CD14-positive monocyte (primary cell): ENCODE data around the gene HLA-DQA2. TPM values are rescaled to one million over a fixed set of nuclear protein-coding genes. Genes with fewer than 3 reads are reported as not detected.
A peak's percentile ranks its signal among the peaks of the same experiment; 100 is the strongest.
"Not testable (repeated sequence)": the region's sequence is repeated elsewhere in the genome, so short reads cannot be mapped to it uniquely, and the experiment has no call there.

ENCODE experiments used
- DNase-seq, 3 donors: peaks; one replicate each; pipeline ENCODE4 v3.0.0-alpha.2; 2011 to 2022
- H2AFZ ChIP-seq: 2 replicates; pipeline ENCODE4 v1.6.0; 2012; ENCODE audit warnings: mild to moderate bottlenecking, low read depth, low read length, inconsistent platforms; ENCODE audit not compliant: insufficient read depth, poor library complexity, severe bottlenecking
- H3K27ac ChIP-seq, 2 donors: 1 replicate in 1 of 2; 2 replicates in 1 of 2; pipeline ENCODE4 v1.5.1; 2012 to 2013; ENCODE audit warnings: low read length in 2 of 2, control low read depth in 1 of 2, inconsistent platforms in 1 of 2, low read depth in 1 of 2, mild to moderate bottlenecking in 1 of 2
- H3K27me3 ChIP-seq, 2 donors: one replicate each; pipeline versions ENCODE4 v1.6.0 to v1.6.1; 2011 to 2013; ENCODE audit warnings: low read length in 2 of 2; ENCODE audit not compliant: control insufficient read depth in 2 of 2, insufficient read depth in 2 of 2
- H3K36me3 ChIP-seq, 2 donors: replicated peaks in 1 of 2; 1 replicate in 1 of 2; 2 replicates in 1 of 2; pipeline versions ENCODE4 v1.5.1 to v1.6.1; 2012 to 2013; ENCODE audit warnings: low read length in 2 of 2, control low read depth in 1 of 2, inconsistent platforms in 1 of 2, mild to moderate bottlenecking in 1 of 2; ENCODE audit not compliant: insufficient read depth in 2 of 2, control insufficient read depth in 1 of 2
- H3K4me1 ChIP-seq, 2 donors: 1 replicate in 1 of 2; 2 replicates in 1 of 2; pipeline versions ENCODE4 v1.5.1 to v1.6.1; 2012 to 2013; ENCODE audit warnings: low read length in 2 of 2, control low read depth in 1 of 2, inconsistent platforms in 1 of 2, mild to moderate bottlenecking in 1 of 2, moderate library complexity in 1 of 2; ENCODE audit not compliant: insufficient read depth in 2 of 2, control insufficient read depth in 1 of 2
- H3K4me2 ChIP-seq: replicated peaks from 2 replicates; pipeline ENCODE3; 2012; ENCODE audit warnings: low read length, moderate library complexity, mild to moderate bottlenecking; ENCODE audit not compliant: poor library complexity, severe bottlenecking; ENCODE audit errors: extremely low read depth
- H3K4me3 ChIP-seq, 3 experiments: fragments of 200-600 bp in 1 of 3; sonication (generic) in 1 of 3; replicated peaks in 1 of 3; 1 replicate in 2 of 3; 2 replicates in 1 of 3; pipeline ENCODE4 v1.5.1; 2011 to 2013; ENCODE audit warnings: low read length in 3 of 3, mild to moderate bottlenecking in 3 of 3, control low read depth in 2 of 3, low read depth in 2 of 3, inconsistent platforms in 1 of 3, moderate library complexity in 1 of 3
- H3K79me2 ChIP-seq: 2 replicates; pipeline ENCODE4 v1.6.0; 2012; ENCODE audit warnings: mild to moderate bottlenecking, control low read depth, inconsistent platforms, low read length, moderate library complexity; ENCODE audit not compliant: insufficient read depth
- H3K9ac ChIP-seq: 2 replicates; pipeline ENCODE4 v1.6.0; 2017; ENCODE audit warnings: low read length, mild to moderate bottlenecking; ENCODE audit not compliant: insufficient read depth, poor library complexity, severe bottlenecking
- H3K9me3 ChIP-seq, 2 donors: replicated peaks in 1 of 2; 1 replicate in 1 of 2; 2 replicates in 1 of 2; pipeline versions ENCODE4 v1.5.1 to v1.6.1; 2012 to 2013; ENCODE audit warnings: low read length in 2 of 2, control low read depth in 1 of 2; ENCODE audit not compliant: control insufficient read depth in 1 of 2, insufficient read depth in 1 of 2
- H4K20me1 ChIP-seq: 2 replicates; pipeline ENCODE4 v1.6.0; 2012; ENCODE audit warnings: mild to moderate bottlenecking, low read length, control low read depth, moderate library complexity; ENCODE audit not compliant: insufficient read depth
- H3K27ac Mint-ChIP-seq, 7 donors: one replicate each; pipeline ENCODE4 v1.8.0; 2020; ENCODE audit warnings: mild to moderate bottlenecking in 7 of 7, mixed read lengths in 7 of 7, moderate library complexity in 6 of 7, inconsistent platforms in 2 of 7
- H3K27me3 Mint-ChIP-seq, 3 donors: one replicate each; pipeline ENCODE4 v1.8.0; 2021 to 2022; ENCODE audit warnings: low read depth in 3 of 3, mild to moderate bottlenecking in 3 of 3, mixed read lengths in 3 of 3, moderate library complexity in 3 of 3, inconsistent platforms in 1 of 3
- H3K36me3 Mint-ChIP-seq, 2 donors: one replicate each; pipeline ENCODE4 v1.8.0; 2020; ENCODE audit warnings: mixed read lengths in 2 of 2, inconsistent platforms in 1 of 2, mild to moderate bottlenecking in 1 of 2
- H3K4me1 Mint-ChIP-seq: one replicate; pipeline ENCODE4 v1.8.0; 2020; ENCODE audit warnings: mild to moderate bottlenecking, mixed read lengths
- H3K4me3 Mint-ChIP-seq, 2 donors: one replicate each; pipeline ENCODE4 v1.8.0; 2020; ENCODE audit warnings: mild to moderate bottlenecking in 2 of 2, mixed read lengths in 2 of 2, moderate library complexity in 1 of 2
- H3K9me3 Mint-ChIP-seq, 7 donors: one replicate each; pipeline ENCODE4 v1.8.0; 2020 to 2022; ENCODE audit warnings: mixed read lengths in 7 of 7, mild to moderate bottlenecking in 6 of 7, moderate library complexity in 6 of 7, inconsistent platforms in 2 of 7
- WGBS: methylation state at CpG from one replicate; pipeline ENCODE4 v1.1.5; 2013; ENCODE audit warnings: missing lambda C conversion rate; ENCODE audit not compliant: insufficient coverage; 5-methylcytosine and 5-hydroxymethylcytosine counted together
- intact Hi-C, 2 donors: fragments of 100-400 bp; cut with micrococcal nuclease; formaldehyde crosslinking; loops; one replicate each; pipeline versions ENCODE4 v1.15.0 to v1.15.1; 2023
- polyA plus RNA-seq, 3 donors: library from polyadenylated mRNA; depleted of rRNA in 1 of 3; unstranded in 2 of 3; stranded (reverse) in 1 of 3; fragments of 300-500 nt in 2 of 3; fragments of >200 nt in 1 of 3; fragmentation: Illumina TruSeq in 2 of 3; gene quantifications; 1 replicate in 2 of 3; 2 replicates in 1 of 3; pipeline ENCODE4 v1.2.3, GENCODE V29; 2012 to 2021
- TF ChIP-seq, protein P1 (sequence below): fragments of 200-600 bp; IDR thresholded peaks from one replicate; pipeline ENCODE4 v1.8.0; 2022; ENCODE audit warnings: antibody characterized with exemption, mild to moderate bottlenecking

HLA-DQA2 gene
- polyA plus RNA-seq, 3 donors: 0.24 to 53.5 (median 15.5) TPM

- Histone ChIP-seq H2AFZ (no peak overlapping the region), H3K9me3 (no peaks in the 10 kb centered on the region), H3K79me2 (no peaks in the 10 kb centered on the region), H3K36me3 (no peaks in the 10 kb centered on the region), H3K4me3 (no peak overlapping the region), H3K4me2 (no peak overlapping the region), H3K27ac (no peak overlapping the region), H3K27me3 (peaks cover 0 to 3% of the 10 kb centered on the region in 2 donors), H4K20me1 (no peaks in the 10 kb centered on the region), H3K4me1 (no peaks in the 10 kb centered on the region), H3K9ac (no peak overlapping the region)
- peaks cover 0 to 2% (median 0%) of the 10 kb centered on the region in 7 donors for H3K9me3 Mint-ChIP-seq
- TF ChIP-seq, protein P1, sequence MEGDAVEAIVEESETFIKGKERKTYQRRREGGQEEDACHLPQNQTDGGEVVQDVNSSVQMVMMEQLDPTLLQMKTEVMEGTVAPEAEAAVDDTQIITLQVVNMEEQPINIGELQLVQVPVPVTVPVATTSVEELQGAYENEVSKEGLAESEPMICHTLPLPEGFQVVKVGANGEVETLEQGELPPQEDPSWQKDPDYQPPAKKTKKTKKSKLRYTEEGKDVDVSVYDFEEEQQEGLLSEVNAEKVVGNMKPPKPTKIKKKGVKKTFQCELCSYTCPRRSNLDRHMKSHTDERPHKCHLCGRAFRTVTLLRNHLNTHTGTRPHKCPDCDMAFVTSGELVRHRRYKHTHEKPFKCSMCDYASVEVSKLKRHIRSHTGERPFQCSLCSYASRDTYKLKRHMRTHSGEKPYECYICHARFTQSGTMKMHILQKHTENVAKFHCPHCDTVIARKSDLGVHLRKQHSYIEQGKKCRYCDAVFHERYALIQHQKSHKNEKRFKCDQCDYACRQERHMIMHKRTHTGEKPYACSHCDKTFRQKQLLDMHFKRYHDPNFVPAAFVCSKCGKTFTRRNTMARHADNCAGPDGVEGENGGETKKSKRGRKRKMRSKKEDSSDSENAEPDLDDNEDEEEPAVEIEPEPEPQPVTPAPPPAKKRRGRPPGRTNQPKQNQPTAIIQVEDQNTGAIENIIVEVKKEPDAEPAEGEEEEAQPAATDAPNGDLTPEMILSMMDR: no peak
- H3K4me3 Mint-ChIP-seq: no peak overlapping the region
- peaks cover 5 to 19% (median 10%) of the 10 kb centered on the region in 3 donors for H3K27me3 Mint-ChIP-seq
- H3K4me1 Mint-ChIP-seq: peaks cover 3% of the 10 kb centered on the region
- peaks cover 0 to 3% of the 10 kb centered on the region in 2 donors for H3K36me3 Mint-ChIP-seq
- intact Hi-C loops: loop anchor here in 1 of 2 donors (5.0 kb wide), 1 partner anchor 102 kb away; no protein-coding TSS in a partner anchor
- DNase-seq: no peak
- no peak overlapping the region for H3K27ac Mint-ChIP-seq
- WGBS: 33% methylated on average over 3 of the region's 5 CpGs
These were observed 3.6 kb downstream of the HLA-DQA2 start for GRCh38 chr6:32744776-32745175.

GRCh38 chr6:32745649-32746048 lies 4.5 kb downstream of the HLA-DQA2 start:
- H3K36me3 Mint-ChIP-seq, H3K9me3 Mint-ChIP-seq, H3K9ac ChIP-seq, H3K27ac ChIP-seq, H3K4me1 Mint-ChIP-seq, H3K79me2 ChIP-seq, H3K9me3 ChIP-seq, H3K4me3 ChIP-seq, H3K27me3 ChIP-seq, H3K4me2 ChIP-seq, H2AFZ ChIP-seq, H3K36me3 ChIP-seq, H3K4me1 ChIP-seq, intact Hi-C loops, H4K20me1 ChIP-seq, H3K4me3 Mint-ChIP-seq: not testable (repeated sequence)
- no CpG with 5 or more reads among the region's 1 CpG for WGBS
- peak overlapping the region in 1 of 7 donors; percentile 59 for H3K27ac Mint-ChIP-seq
- peaks cover 5 to 19% (median 10%) of the 10 kb centered on the region in 3 donors for H3K27me3 Mint-ChIP-seq
- peak in 1 of 3 donors; percentile 59 for DNase-seq
